MM.1S (cell line): ENCODE results near the gene AGAP1.

Experiments used
- DNase-seq: peaks from one replicate; pipeline ENCODE4 v3.0.0-alpha.2; 2015
- H2AFZ ChIP-seq: fragments of 300-600 bp; sonication (generic); 2 replicates; pipeline ENCODE4 v1.6.0; 2016; ENCODE audit warnings: antibody characterized with exemption, low read length
- H3F3A ChIP-seq: fragments of 300-600 bp; sonication (generic); 2 replicates; pipeline ENCODE4 v1.6.1; 2016; ENCODE audit warnings: mild to moderate bottlenecking, antibody characterized with exemption, low read length, moderate library complexity, mixed read lengths; ENCODE audit not compliant: insufficient read depth
- H3K27ac ChIP-seq: fragments of 300-600 bp; sonication (generic); 2 replicates; pipeline ENCODE4 v1.5.1; 2016; ENCODE audit warnings: mild to moderate bottlenecking, low read length
- H3K27me3 ChIP-seq: fragments of 300-600 bp; sonication (generic); replicated peaks from 2 replicates; pipeline ENCODE4 v1.6.0; 2016; ENCODE audit warnings: low read length; ENCODE audit not compliant: insufficient read depth
- H3K36me3 ChIP-seq: fragments of 300-600 bp; sonication (generic); replicated peaks from 2 replicates; pipeline ENCODE4 v1.6.1; 2016; ENCODE audit warnings: mild to moderate bottlenecking, low read length, mixed read lengths; ENCODE audit not compliant: insufficient read depth
- H3K4me1 ChIP-seq: fragments of 300-600 bp; sonication (generic); 2 replicates; pipeline ENCODE4 v1.6.1; 2016; ENCODE audit warnings: low read length, mixed read lengths
- H3K4me2 ChIP-seq: fragments of 300-600 bp; sonication (generic); 2 replicates; pipeline ENCODE4 v1.6.0; 2016; ENCODE audit warnings: low read depth, low read length
- H3K4me3 ChIP-seq: fragments of 300-600 bp; sonication (generic); 2 replicates; pipeline ENCODE4 v1.5.1; 2016; ENCODE audit warnings: low read length, mixed read lengths
- H3K79me2 ChIP-seq: fragments of 300-600 bp; sonication (generic); 2 replicates; pipeline ENCODE4 v1.6.1; 2016; ENCODE audit warnings: mixed run types, low read length, mixed read lengths
- H3K9ac ChIP-seq: fragments of 300-600 bp; sonication (generic); 2 replicates; pipeline ENCODE4 v1.6.1; 2016; ENCODE audit warnings: low read length, mixed read lengths
- H3K9me2 ChIP-seq: fragments of 300-600 bp; sonication (generic); replicated peaks from 2 replicates; pipeline ENCODE4 v1.6.1; 2016; ENCODE audit warnings: mild to moderate bottlenecking, low read length, mixed read lengths; ENCODE audit not compliant: insufficient read depth
- H3K9me3 ChIP-seq: fragments of 300-600 bp; sonication (generic); replicated peaks from 2 replicates; pipeline ENCODE4 v1.6.1; 2016; ENCODE audit warnings: mild to moderate bottlenecking, low read length, mixed read lengths; ENCODE audit not compliant: insufficient read depth
- H4K20me1 ChIP-seq: fragments of 300-600 bp; sonication (generic); 2 replicates; pipeline ENCODE4 v1.6.1; 2016; ENCODE audit warnings: mild to moderate bottlenecking, low read length, moderate library complexity, mixed read lengths; ENCODE audit not compliant: insufficient read depth
- CTCF ChIP-seq: fragments of 300-600 bp; sonication (generic); IDR thresholded peaks from 2 replicates; pipeline ENCODE4 v1.5.1; 2016; ENCODE audit warnings: antibody characterized with exemption, low read length, mixed read lengths
- EZH2 ChIP-seq: fragments of 300-600 bp; sonication (generic); optimal IDR thresholded peaks from 2 replicates; pipeline ENCODE3; 2017; ENCODE audit warnings: low read depth, mild to moderate bottlenecking, antibody characterized with exemption, low read length, mixed read lengths
- EZH2phosphoT487 ChIP-seq: fragments of 300-600 bp; sonication (generic); IDR thresholded peaks from 2 replicates; pipeline ENCODE4 v1.6.1; 2018; ENCODE audit warnings: antibody characterized with exemption, low read length

AGAP1 gene

GRCh38 chr2:235639885-235640284, 146.0 kb downstream of the AGAP1 start:
- Histone ChIP-seq H3K9ac (no peak overlapping the region), H3K27ac (no peak overlapping the region), H3K4me1 (no peaks in the 10 kb centered on the region), H3K4me2 (no peak overlapping the region), H3F3A (no peaks in the 10 kb centered on the region), H3K79me2 (peaks cover 92% of the 10 kb centered on the region), H2AFZ (no peak overlapping the region), H3K27me3 (no peaks in the 10 kb centered on the region), H3K36me3 (no peaks in the 10 kb centered on the region), H3K9me2 (no peaks in the 10 kb centered on the region), H4K20me1 (no peaks in the 10 kb centered on the region), H3K9me3 (no peaks in the 10 kb centered on the region), H3K4me3 (no peak overlapping the region)
- no peak for DNase-seq
- TF ChIP-seq CTCF (no peak), EZH2phosphoT487 (no peak), EZH2 (no peak)

- TF ChIP-seq CTCF (no peak), EZH2phosphoT487 (no peak), EZH2 (no peak)
- Histone ChIP-seq H2AFZ (no peak overlapping the region), H3K4me1 (no peaks in the 10 kb centered on the region), H3K27me3 (no peaks in the 10 kb centered on the region), H3K9me3 (no peaks in the 10 kb centered on the region), H4K20me1 (no peaks in the 10 kb centered on the region), H3K27ac (no peak overlapping the region), H3K4me3 (no peak overlapping the region), H3K9me2 (no peaks in the 10 kb centered on the region), H3K4me2 (no peak overlapping the region), H3F3A (no peaks in the 10 kb centered on the region), H3K9ac (no peak overlapping the region), H3K36me3 (no peaks in the 10 kb centered on the region), H3K79me2 (peaks cover 90% of the 10 kb centered on the region)
- no peak for DNase-seq
These were observed 146.5 kb downstream of the AGAP1 start for GRCh38 chr2:235640377-235640776.

GRCh38 chr2:235640926-235641723, 147.3 kb downstream of the AGAP1 start:
- H4K20me1 ChIP-seq: no peaks in the 10 kb centered on the region
- no peak overlapping the region for H3K9ac ChIP-seq
- no peaks in the 10 kb centered on the region for H3K9me3 ChIP-seq
- H3F3A ChIP-seq: no peaks in the 10 kb centered on the region
- H3K4me2 ChIP-seq: no peak overlapping the region
- H3K4me1 ChIP-seq: no peaks in the 10 kb centered on the region
- H3K27ac ChIP-seq: no peak overlapping the region
- H3K79me2 ChIP-seq: peaks cover 94% of the 10 kb centered on the region
- no peak for DNase-seq
- no peaks in the 10 kb centered on the region for H3K9me2 ChIP-seq
- no peak overlapping the region for H3K4me3 ChIP-seq
- no peak overlapping the region for H2AFZ ChIP-seq
- no peaks in the 10 kb centered on the region for H3K36me3 ChIP-seq
- TF ChIP-seq EZH2: no peak
- no peak for TF ChIP-seq EZH2phosphoT487
- no peak for TF ChIP-seq CTCF
- H3K27me3 ChIP-seq: no peaks in the 10 kb centered on the region
